K562 (cell line): ENCODE data around the gene TMED4. TPM values are rescaled to one million over a fixed set of nuclear protein-coding genes. Genes with fewer than 3 reads are reported as not detected.

Experiments used
- ARHGAP35 ChIP-seq: fragments of 450-650 bp; IDR thresholded peaks from 2 replicates; pipeline ENCODE4 v1.6.1; 2018; ENCODE audit not compliant: partially characterized antibody
- BACH1 ChIP-seq: fragments of 200-800 bp; sonication (Bioruptor generic); IDR thresholded peaks from 2 replicates; pipeline ENCODE4 v1.6.1; 2016; ENCODE audit warnings: missing genetic modification characterization, missing compliant biosample characterization
- BRF1 ChIP-seq: IDR thresholded peaks from 3 replicates; pipeline ENCODE4 v1.6.1; 2011; ENCODE audit warnings: borderline replicate concordance, mild to moderate bottlenecking; ENCODE audit not compliant: insufficient read length; ENCODE audit errors: extremely low read depth
- EP400 ChIP-seq: fragments of 450-650 bp; IDR thresholded peaks from 2 replicates; pipeline ENCODE4 v1.6.1; 2017; ENCODE audit warnings: antibody characterized with exemption, mild to moderate bottlenecking, moderate library complexity
- HDAC1 ChIP-seq, 2 experiments: fragments of 450-650 bp; IDR thresholded peaks; 2 replicates each; pipeline ENCODE4 v1.6.1; 2016 to 2017; ENCODE audit warnings: inconsistent platforms in 1 of 2, mild to moderate bottlenecking in 1 of 2, moderate library complexity in 1 of 2
- HMG20A ChIP-seq: fragments of 450-650 bp; formaldehyde crosslinking; conservative IDR thresholded peaks from 2 replicates; pipeline ENCODE4 v1.4.0; 2020; ENCODE audit warnings: mild to moderate bottlenecking, mixed read lengths
- MAFK ChIP-seq: IDR thresholded peaks from 2 replicates; pipeline ENCODE4 v1.6.1; 2011; ENCODE audit warnings: low read length, improper control_type of control experiment
- MTF1 ChIP-seq: fragments of 250-450 bp; sonication (Bioruptor Pico); IDR thresholded peaks from 2 replicates; pipeline ENCODE4 v1.9.0; 2021; ENCODE audit warnings: moderate library complexity, mild to moderate bottlenecking, inconsistent platforms, borderline replicate concordance
- POLR2G ChIP-seq: fragments of 200-400 bp; formaldehyde crosslinking; IDR thresholded peaks from 2 replicates; pipeline ENCODE4 v1.6.1; 2017; ENCODE audit warnings: low read depth, mild to moderate bottlenecking, antibody characterized with exemption, low read length, moderate library complexity
- SRSF3 ChIP-seq: fragments of 200-400 bp; formaldehyde crosslinking; IDR thresholded peaks from 2 replicates; pipeline ENCODE4 v1.6.1; 2016; ENCODE audit warnings: mild to moderate bottlenecking, low read length, moderate library complexity; ENCODE audit not compliant: insufficient read depth
- SRSF9 ChIP-seq: fragments of 200-400 bp; formaldehyde crosslinking; IDR thresholded peaks from 2 replicates; pipeline ENCODE4 v1.6.1; 2017; ENCODE audit warnings: low read depth, low read length, borderline replicate concordance
- TBP ChIP-seq: optimal IDR thresholded peaks from 2 replicates; pipeline ENCODE3; 2011; ENCODE audit warnings: low read depth, low read length, improper control_type of control experiment
- ZFP30 ChIP-seq: fragments of 250-450 bp; sonication (Bioruptor Pico); IDR thresholded peaks from 2 replicates; pipeline ENCODE4 v1.8.0; 2022; ENCODE audit warnings: moderate library complexity, mild to moderate bottlenecking, inconsistent platforms, borderline replicate concordance
- ZNF23 ChIP-seq: fragments of 250-450 bp; sonication (Bioruptor Pico); IDR thresholded peaks from 2 replicates; pipeline ENCODE4 v1.4.0; 2020; ENCODE audit warnings: mild to moderate bottlenecking
- ZNF695 ChIP-seq: fragments of 450-650 bp; formaldehyde crosslinking; IDR thresholded peaks from 2 replicates; pipeline ENCODE4 v1.4.0; 2020; ENCODE audit warnings: mild to moderate bottlenecking, moderate library complexity
- ZNF699 ChIP-seq: fragments of 250-450 bp; sonication (Bioruptor Pico); IDR thresholded peaks from 2 replicates; pipeline ENCODE4 v1.8.0; 2021; ENCODE audit warnings: mild to moderate bottlenecking, moderate library complexity; ENCODE audit not compliant: insufficient replicate concordance
- polyA plus RNA-seq, 8 experiments: library from polyadenylated mRNA; depleted of rRNA in 4 of 8; stranded (reverse) in 5 of 8; unstranded in 3 of 8; fragments of >200 nt; fragmentation: Nextera tagmentation in 2 of 8; fragmentation: Illumina TruSeq in 1 of 8; extraction: Ambion mirVana in 2 of 8; extraction: Trizol in 1 of 8; gene quantifications; 2 replicates each; pipeline versions ENCODE4 v1.2.1 to v1.2.3, GENCODE V29; 2011 to 2014; ENCODE audit warnings: inconsistent platforms in 1 of 8, missing spikeins in 1 of 8
- total RNA-seq, 7 experiments: library from RNA; depleted of rRNA in 6 of 7; stranded (reverse); fragments of >200 nt in 6 of 7; fragmentation: Illumina TruSeq in 2 of 7; extraction: Trizol in 2 of 7; gene quantifications; 2 replicates each; pipeline versions ENCODE4 v1.2.1 to v1.2.3, GENCODE V29; 2011 to 2021; ENCODE audit warnings: low replicate concordance in 1 of 7
- TF ChIP-seq, protein P1 (sequence below): sonication (generic); IDR thresholded peaks from 2 replicates; pipeline ENCODE4 v1.6.1; 2016
- TF ChIP-seq, protein P2 (sequence below): fragments of 250-450 bp; sonication (Bioruptor Pico); IDR thresholded peaks from 2 replicates; pipeline ENCODE4 v1.8.0; 2021; ENCODE audit warnings: mild to moderate bottlenecking, moderate library complexity
- TF ChIP-seq, protein P3 (sequence below): fragments of 450-650 bp; IDR thresholded peaks from 2 replicates; pipeline ENCODE4 v1.6.1; 2017; ENCODE audit warnings: antibody characterized with exemption, mild to moderate bottlenecking
- TF ChIP-seq, protein P4 (sequence below): fragments of 450-650 bp; formaldehyde crosslinking; IDR thresholded peaks from 2 replicates; pipeline ENCODE4 v1.4.0; 2020; ENCODE audit warnings: mild to moderate bottlenecking, moderate library complexity

The TMED4 gene
- total and polyA plus RNA-seq, 9 of the 15 experiments (the other 6 are each of a cell fraction or from before 2014, with no cell fraction given): 20.3 to 64.0 (median 42.1) TPM

DNA sequence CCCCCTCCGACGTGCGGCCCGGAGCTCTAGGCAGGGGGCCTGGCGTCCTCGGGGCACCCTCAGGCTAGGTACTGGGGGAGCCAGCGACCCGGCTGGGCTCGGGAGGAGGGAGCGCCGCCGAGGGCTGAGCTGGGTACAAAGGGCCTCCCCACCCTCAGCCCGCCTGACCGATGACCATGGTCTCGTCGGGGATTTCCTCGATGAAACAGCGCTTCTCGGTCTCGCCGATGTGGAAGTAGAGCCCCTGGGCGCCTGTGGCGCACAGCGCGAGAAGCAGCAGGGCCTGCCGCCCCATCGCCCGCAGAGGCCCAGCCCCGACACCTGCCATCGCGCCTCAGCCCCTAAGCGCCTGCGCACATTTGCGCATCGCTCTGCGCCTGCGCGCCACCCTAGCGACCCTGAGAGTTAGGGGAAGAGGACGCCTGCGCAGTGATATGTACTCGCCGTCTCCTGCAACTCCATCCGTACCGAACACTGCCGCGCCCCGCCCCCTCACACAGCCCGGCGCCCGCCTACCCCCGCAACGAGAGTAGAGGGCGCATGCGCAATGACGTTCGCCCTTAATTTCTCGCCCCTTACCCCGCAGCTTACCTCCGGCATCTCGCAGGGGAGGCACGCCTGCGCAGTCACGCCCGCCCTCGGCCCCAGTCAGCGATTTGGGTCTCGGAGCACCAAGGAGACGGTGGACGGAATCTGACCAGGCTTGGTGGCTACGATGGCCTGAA is at the start of gene TMED4 (continued):
- TF ChIP-seq HDAC1 (IDR thresholded peaks at IDR 0.05): no peak
- TF ChIP-seq, protein P1, sequence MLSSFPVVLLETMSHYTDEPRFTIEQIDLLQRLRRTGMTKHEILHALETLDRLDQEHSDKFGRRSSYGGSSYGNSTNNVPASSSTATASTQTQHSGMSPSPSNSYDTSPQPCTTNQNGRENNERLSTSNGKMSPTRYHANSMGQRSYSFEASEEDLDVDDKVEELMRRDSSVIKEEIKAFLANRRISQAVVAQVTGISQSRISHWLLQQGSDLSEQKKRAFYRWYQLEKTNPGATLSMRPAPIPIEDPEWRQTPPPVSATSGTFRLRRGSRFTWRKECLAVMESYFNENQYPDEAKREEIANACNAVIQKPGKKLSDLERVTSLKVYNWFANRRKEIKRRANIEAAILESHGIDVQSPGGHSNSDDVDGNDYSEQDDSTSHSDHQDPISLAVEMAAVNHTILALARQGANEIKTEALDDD: no peak
- TF ChIP-seq EP400: peak; percentile 34; the same call in 1 of the 2 replicates
- TF ChIP-seq BRF1: no peak
- TF ChIP-seq SRSF9: no peak
- TF ChIP-seq, protein P2, sequence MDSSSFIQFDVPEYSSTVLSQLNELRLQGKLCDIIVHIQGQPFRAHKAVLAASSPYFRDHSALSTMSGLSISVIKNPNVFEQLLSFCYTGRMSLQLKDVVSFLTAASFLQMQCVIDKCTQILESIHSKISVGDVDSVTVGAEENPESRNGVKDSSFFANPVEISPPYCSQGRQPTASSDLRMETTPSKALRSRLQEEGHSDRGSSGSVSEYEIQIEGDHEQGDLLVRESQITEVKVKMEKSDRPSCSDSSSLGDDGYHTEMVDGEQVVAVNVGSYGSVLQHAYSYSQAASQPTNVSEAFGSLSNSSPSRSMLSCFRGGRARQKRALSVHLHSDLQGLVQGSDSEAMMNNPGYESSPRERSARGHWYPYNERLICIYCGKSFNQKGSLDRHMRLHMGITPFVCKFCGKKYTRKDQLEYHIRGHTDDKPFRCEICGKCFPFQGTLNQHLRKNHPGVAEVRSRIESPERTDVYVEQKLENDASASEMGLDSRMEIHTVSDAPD (CRISPR knock-in tag): no peak
- no peak for TF ChIP-seq HMG20A
- no peak for TF ChIP-seq ZNF695 (CRISPR knock-in tag)
- TF ChIP-seq TBP: peak; percentile 68
- TF ChIP-seq, protein P3, sequence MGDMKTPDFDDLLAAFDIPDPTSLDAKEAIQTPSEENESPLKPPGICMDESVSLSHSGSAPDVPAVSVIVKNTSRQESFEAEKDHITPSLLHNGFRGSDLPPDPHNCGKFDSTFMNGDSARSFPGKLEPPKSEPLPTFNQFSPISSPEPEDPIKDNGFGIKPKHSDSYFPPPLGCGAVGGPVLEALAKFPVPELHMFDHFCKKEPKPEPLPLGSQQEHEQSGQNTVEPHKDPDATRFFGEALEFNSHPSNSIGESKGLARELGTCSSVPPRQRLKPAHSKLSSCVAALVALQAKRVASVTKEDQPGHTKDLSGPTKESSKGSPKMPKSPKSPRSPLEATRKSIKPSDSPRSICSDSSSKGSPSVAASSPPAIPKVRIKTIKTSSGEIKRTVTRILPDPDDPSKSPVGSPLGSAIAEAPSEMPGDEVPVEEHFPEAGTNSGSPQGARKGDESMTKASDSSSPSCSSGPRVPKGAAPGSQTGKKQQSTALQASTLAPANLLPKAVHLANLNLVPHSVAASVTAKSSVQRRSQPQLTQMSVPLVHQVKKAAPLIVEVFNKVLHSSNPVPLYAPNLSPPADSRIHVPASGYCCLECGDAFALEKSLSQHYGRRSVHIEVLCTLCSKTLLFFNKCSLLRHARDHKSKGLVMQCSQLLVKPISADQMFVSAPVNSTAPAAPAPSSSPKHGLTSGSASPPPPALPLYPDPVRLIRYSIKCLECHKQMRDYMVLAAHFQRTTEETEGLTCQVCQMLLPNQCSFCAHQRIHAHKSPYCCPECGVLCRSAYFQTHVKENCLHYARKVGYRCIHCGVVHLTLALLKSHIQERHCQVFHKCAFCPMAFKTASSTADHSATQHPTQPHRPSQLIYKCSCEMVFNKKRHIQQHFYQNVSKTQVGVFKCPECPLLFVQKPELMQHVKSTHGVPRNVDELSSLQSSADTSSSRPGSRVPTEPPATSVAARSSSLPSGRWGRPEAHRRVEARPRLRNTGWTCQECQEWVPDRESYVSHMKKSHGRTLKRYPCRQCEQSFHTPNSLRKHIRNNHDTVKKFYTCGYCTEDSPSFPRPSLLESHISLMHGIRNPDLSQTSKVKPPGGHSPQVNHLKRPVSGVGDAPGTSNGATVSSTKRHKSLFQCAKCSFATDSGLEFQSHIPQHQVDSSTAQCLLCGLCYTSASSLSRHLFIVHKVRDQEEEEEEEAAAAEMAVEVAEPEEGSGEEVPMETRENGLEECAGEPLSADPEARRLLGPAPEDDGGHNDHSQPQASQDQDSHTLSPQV: no peak
- no peak for TF ChIP-seq ZFP30 (CRISPR knock-in tag)
- TF ChIP-seq BACH1 (tag): no peak
- peak; percentile 61 for TF ChIP-seq MAFK
- TF ChIP-seq, protein P4, sequence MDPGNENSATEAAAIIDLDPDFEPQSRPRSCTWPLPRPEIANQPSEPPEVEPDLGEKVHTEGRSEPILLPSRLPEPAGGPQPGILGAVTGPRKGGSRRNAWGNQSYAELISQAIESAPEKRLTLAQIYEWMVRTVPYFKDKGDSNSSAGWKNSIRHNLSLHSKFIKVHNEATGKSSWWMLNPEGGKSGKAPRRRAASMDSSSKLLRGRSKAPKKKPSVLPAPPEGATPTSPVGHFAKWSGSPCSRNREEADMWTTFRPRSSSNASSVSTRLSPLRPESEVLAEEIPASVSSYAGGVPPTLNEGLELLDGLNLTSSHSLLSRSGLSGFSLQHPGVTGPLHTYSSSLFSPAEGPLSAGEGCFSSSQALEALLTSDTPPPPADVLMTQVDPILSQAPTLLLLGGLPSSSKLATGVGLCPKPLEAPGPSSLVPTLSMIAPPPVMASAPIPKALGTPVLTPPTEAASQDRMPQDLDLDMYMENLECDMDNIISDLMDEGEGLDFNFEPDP: no peak
- TF ChIP-seq ZNF699 (CRISPR knock-in tag): no peak
- no peak for TF ChIP-seq MTF1 (CRISPR knock-in tag)
- peak; percentile 89 for TF ChIP-seq POLR2G
- no peak for TF ChIP-seq ARHGAP35
- no peak for TF ChIP-seq ZNF23 (CRISPR knock-in tag)
- no peak for TF ChIP-seq SRSF3
